Suprapubic skin (tissue), 4 donors: ENCODE results near the gene RCHY1. TPM values are rescaled to one million over a fixed set of nuclear protein-coding genes. Genes with fewer than 3 reads are reported as not detected.
"Not testable (repeated sequence)": the region's sequence is repeated elsewhere in the genome, so short reads cannot be mapped to it uniquely, and the experiment has no call there.

ENCODE experiments used
- DNase-seq, 2 donors: peaks; one replicate each; pipeline ENCODE4 v3.0.0-alpha.2; 2019; ENCODE audit warnings: low spot score in 2 of 2
- H3K27ac ChIP-seq: fragments of 200-600 bp; sonication (generic); one replicate; pipeline ENCODE4 v1.5.1; 2019
- H3K27me3 ChIP-seq: fragments of 200-600 bp; sonication (generic); one replicate; pipeline ENCODE4 v1.5.1; 2019
- H3K36me3 ChIP-seq: fragments of 200-600 bp; sonication (generic); one replicate; pipeline ENCODE4 v1.5.1; 2019
- H3K4me1 ChIP-seq: fragments of 200-600 bp; sonication (generic); one replicate; pipeline ENCODE4 v1.5.1; 2019
- H3K4me3 ChIP-seq: fragments of 200-600 bp; sonication (generic); one replicate; pipeline ENCODE4 v1.5.1; 2019; ENCODE audit warnings: mild to moderate bottlenecking
- H3K9me3 ChIP-seq: fragments of 200-600 bp; sonication (generic); one replicate; pipeline ENCODE4 v1.5.1; 2019
- CTCF ChIP-seq, 2 donors: fragments of 200-600 bp in 1 of 2; fragments of 450-650 bp in 1 of 2; sonication (generic) in 1 of 2; IDR thresholded peaks; one replicate each; pipeline ENCODE4 v1.5.1; 2016 to 2019; ENCODE audit warnings: antibody characterized with exemption in 2 of 2, mild to moderate bottlenecking in 1 of 2, moderate library complexity in 1 of 2
- EP300 ChIP-seq: sonication (generic); formaldehyde crosslinking; IDR thresholded peaks from one replicate; pipeline ENCODE4 v1.6.1; 2017; ENCODE audit warnings: antibody characterized with exemption
- POLR2A ChIP-seq, 2 donors: fragments of 450-650 bp; IDR thresholded peaks; one replicate each; pipeline ENCODE4 v1.6.1; 2017; ENCODE audit warnings: antibody characterized with exemption in 2 of 2, mild to moderate bottlenecking in 2 of 2, moderate library complexity in 2 of 2
- POLR2AphosphoS5 ChIP-seq, 3 donors: sonication (generic); formaldehyde crosslinking; IDR thresholded peaks; one replicate each; pipeline ENCODE4 v1.6.1; 2017; ENCODE audit warnings: antibody characterized with exemption in 3 of 3
- WGBS: methylation state at CpG from one replicate; pipeline ENCODE4 v1.1.5; 2018; 5-methylcytosine and 5-hydroxymethylcytosine counted together
- total RNA-seq, 4 donors: library from RNA; depleted of rRNA; stranded (reverse); fragments of >200 nt; gene quantifications; one replicate each; pipeline ENCODE4 v1.1.0, GENCODE V29; 2016

RCHY1 gene
- total RNA-seq, 4 donors from 2014 or later: 11.4 to 24.2 (median 20.6) TPM

- DNase-seq: no peak
- H3K9me3 ChIP-seq: no peaks in the 10 kb centered on the region
- H3K36me3 ChIP-seq: no peaks in the 10 kb centered on the region
- no peak overlapping the region for H3K27ac ChIP-seq
- peaks cover 11% of the 10 kb centered on the region for H3K27me3 ChIP-seq
- TF ChIP-seq EP300: no peak
- no peak overlapping the region for H3K4me3 ChIP-seq
- H3K4me1 ChIP-seq: no peaks in the 10 kb centered on the region
Observed at GRCh38 chr4:75552452-75552851, 38.2 kb upstream of the RCHY1 start.

- TF ChIP-seq EP300: no peak
- TF ChIP-seq CTCF (IDR thresholded peaks at IDR 0.05): no peak
- no peak for TF ChIP-seq POLR2AphosphoS5 (IDR thresholded peaks at IDR 0.05)
- no peak for TF ChIP-seq POLR2A (IDR thresholded peaks at IDR 0.05)
- WGBS: 79% methylated on average over 2 of the region's 2 CpGs
- no peak overlapping the region for H3K27ac ChIP-seq
- no peak for DNase-seq
- H3K4me1 ChIP-seq: no peaks in the 10 kb centered on the region
- no peaks in the 10 kb centered on the region for H3K9me3 ChIP-seq
- H3K36me3 ChIP-seq: peaks cover 7% of the 10 kb centered on the region
- H3K27me3 ChIP-seq: no peaks in the 10 kb centered on the region
- no peak overlapping the region for H3K4me3 ChIP-seq
Observed at GRCh38 chr4:75549019-75549418, 34.8 kb upstream of the RCHY1 start.

- H3K4me1 ChIP-seq: no peaks in the 10 kb centered on the region
- H3K27ac ChIP-seq: no peak overlapping the region
- 77% methylated on average over 15 of the region's 15 CpGs for WGBS
- no peaks in the 10 kb centered on the region for H3K27me3 ChIP-seq
- no peak overlapping the region for H3K4me3 ChIP-seq
- no peak for DNase-seq
- H3K9me3 ChIP-seq: no peaks in the 10 kb centered on the region
- H3K36me3 ChIP-seq: peaks cover 8% of the 10 kb centered on the region
- TF ChIP-seq EP300: no peak
- TF ChIP-seq POLR2AphosphoS5 (IDR thresholded peaks at IDR 0.05): no peak
- TF ChIP-seq CTCF (IDR thresholded peaks at IDR 0.05): no peak
- no peak for TF ChIP-seq POLR2A (IDR thresholded peaks at IDR 0.05)
Observed at GRCh38 chr4:75547647-75548387, 33.6 kb upstream of the RCHY1 start.

GRCh38 chr4:75545526-75545925 lies 31.3 kb upstream of the RCHY1 start:
- Histone ChIP-seq H3K9me3 (no peaks in the 10 kb centered on the region), H3K27me3 (no peaks in the 10 kb centered on the region), H3K4me3 (no peak overlapping the region), H3K36me3 (peaks cover 8% of the 10 kb centered on the region), H3K27ac (no peak overlapping the region), H3K4me1 (no peaks in the 10 kb centered on the region)
- TF ChIP-seq EP300: no peak
- no peak for TF ChIP-seq CTCF (IDR thresholded peaks at IDR 0.05)
- no peak for TF ChIP-seq POLR2A (IDR thresholded peaks at IDR 0.05)
- TF ChIP-seq POLR2AphosphoS5 (IDR thresholded peaks at IDR 0.05): no peak
- 70% methylated on average over 2 of the region's 5 CpGs for WGBS
- no peak for DNase-seq

GRCh38 chr4:75544870-75545269 lies 30.7 kb upstream of the RCHY1 start:
- 98% methylated on average over 3 of the region's 3 CpGs for WGBS
- Histone ChIP-seq H3K4me3 (no peak overlapping the region), H3K27me3 (no peaks in the 10 kb centered on the region), H3K4me1 (no peaks in the 10 kb centered on the region), H3K27ac (no peak overlapping the region), H3K9me3 (no peaks in the 10 kb centered on the region), H3K36me3 (peaks cover 8% of the 10 kb centered on the region)
- TF ChIP-seq POLR2AphosphoS5 (IDR thresholded peaks at IDR 0.05): no peak
- no peak for TF ChIP-seq EP300
- TF ChIP-seq CTCF (IDR thresholded peaks at IDR 0.05): no peak
- TF ChIP-seq POLR2A (IDR thresholded peaks at IDR 0.05): no peak
- no peak for DNase-seq

- not testable (repeated sequence) for DNase-seq, H3K27me3 ChIP-seq, H3K9me3 ChIP-seq, H3K27ac ChIP-seq, H3K4me3 ChIP-seq, H3K4me1 ChIP-seq
- 94% methylated on average over 8 of the region's 8 CpGs for WGBS
- H3K36me3 ChIP-seq: peaks cover 13% of the 10 kb centered on the region
Observed at GRCh38 chr4:75544220-75544619, 30.0 kb upstream of the RCHY1 start.
